Adrenal gland (tissue), 12 donors: ENCODE results near the gene PIEZO2. TPM values are rescaled to one million over a fixed set of nuclear protein-coding genes. Genes with fewer than 3 reads are reported as not detected.
"Not testable (repeated sequence)": the region's sequence is repeated elsewhere in the genome, so short reads cannot be mapped to it uniquely, and the experiment has no call there.

ENCODE experiments used
- DNase-seq, 7 donors: peaks; one replicate each; pipeline ENCODE4 v3.0.0-alpha.2; 2019 to 2020
- H3K27ac ChIP-seq, 5 donors: fragments of 200-600 bp; sonication (generic) in 4 of 5; 1 replicate in 3 of 5; 2 replicates in 2 of 5; pipeline versions ENCODE4 v1.5.1 to v1.8.0; 2016 to 2020; ENCODE audit warnings: mild to moderate bottlenecking in 1 of 5
- H3K27me3 ChIP-seq: fragments of 200-600 bp; 2 replicates; pipeline ENCODE4 v1.8.0; 2021
- H3K36me3 ChIP-seq, 2 donors: fragments of 200-600 bp; replicated peaks in 1 of 2; 1 replicate in 1 of 2; 2 replicates in 1 of 2; pipeline versions ENCODE4 v1.5.1 to v1.8.0; 2018 to 2022
- H3K4me1 ChIP-seq, 2 donors: fragments of 200-600 bp; replicated peaks in 1 of 2; 1 replicate in 1 of 2; 2 replicates in 1 of 2; pipeline versions ENCODE4 v1.5.1 to v1.8.0; 2018 to 2021
- H3K4me3 ChIP-seq, 4 donors: fragments of 200-600 bp; sonication (generic) in 3 of 4; one replicate each; pipeline ENCODE4 v1.5.1; 2016 to 2018
- H3K9me3 ChIP-seq, 3 donors: fragments of 200-600 bp; sonication (generic) in 1 of 3; replicated peaks in 1 of 3; 1 replicate in 2 of 3; 2 replicates in 1 of 3; pipeline versions ENCODE4 v1.5.1 to v1.8.0; 2016 to 2021
- CTCF ChIP-seq, 6 experiments: fragments of 450-650 bp in 4 of 6; fragments of 200-600 bp in 2 of 6; sonication (generic) in 1 of 6; IDR thresholded peaks; 1 replicate in 5 of 6; 2 replicates in 1 of 6; pipeline versions ENCODE4 v1.5.1 to v1.8.0; 2016 to 2021; ENCODE audit warnings: antibody characterized with exemption in 6 of 6, mild to moderate bottlenecking in 2 of 6, moderate library complexity in 1 of 6
- POLR2A ChIP-seq, 2 donors: fragments of 450-650 bp; IDR thresholded peaks; one replicate each; pipeline ENCODE4 v1.6.1; 2017; ENCODE audit warnings: antibody characterized with exemption in 2 of 2, mild to moderate bottlenecking in 2 of 2, moderate library complexity in 1 of 2
- WGBS, 4 donors: extraction: QIAGEN DNeasy Blood & Tissue Kit in 2 of 4; methylation state at CpG; one replicate each; pipeline versions ENCODE4 v1.1.5 to v1.1.7; 2013 to 2017; 5-methylcytosine and 5-hydroxymethylcytosine counted together
- intact Hi-C, 2 donors: fragments of 100-400 bp; cut with DNase I; formaldehyde crosslinking; loops; one replicate each; pipeline versions ENCODE4 v1.14.1 to v1.15.0; 2022 to 2023
- polyA plus RNA-seq, 3 donors: library from polyadenylated mRNA; stranded (reverse); fragments of 200-250 nt in 2 of 3; fragments of 350-450 nt in 1 of 3; fragmentation: Illumina TruSeq in 1 of 3; extraction: RNeasy Lipid Tissue Mini Kit (QIAGEN cat#74804) in 1 of 3; gene quantifications; one replicate each; pipeline ENCODE4 v1.2.3, GENCODE V29; 2013 to 2014
- total RNA-seq, 9 donors: library from RNA; depleted of rRNA in 4 of 9; stranded (reverse); fragments of >200 nt in 4 of 9; fragments of 120-200 nt in 1 of 9; fragmentation: NEBNext Ultra II Directional in 1 of 9; extraction: Animal tissue kit (Norgen Biotek cat#: 25700) in 1 of 9; gene quantifications; one replicate each; pipeline versions ENCODE4 v1.1.0 to v1.2.4, GENCODE V29; 2013 to 2023
- donor health status: healthy with polysubstance abuse.
- donor health status: Bipolar disorder and iron deficiency.
- donor health status: DM: yes; HTN: yes; CAD: no.
- donor health status: DM: no; HTN: no; CAD: no.
- donor health status: DM: no; HTN: no; CAD: no.
- donor health status: DM: yes; HTN: yes; CAD: no.

The PIEZO2 gene
- total and polyA plus RNA-seq, 12 donors, result 0.88 to 18.0 (median 2.6) TPM

- Histone ChIP-seq H3K4me1 (no peaks in the 10 kb centered on the region), H3K36me3 (no peaks in the 10 kb centered on the region), H3K4me3 (no peak overlapping the region), H3K9me3 (no peaks in the 10 kb centered on the region), H3K27ac (no peak overlapping the region), H3K27me3 (no peaks in the 10 kb centered on the region)
- DNase-seq, result no peak
- TF ChIP-seq CTCF (IDR thresholded peaks at IDR 0.05) (no peak), POLR2A (IDR thresholded peaks at IDR 0.05) (no peak)
- WGBS, 4 donors, result 50 to 88% (median 70%) methylated on average over 11 to 14 of the region's 14 CpGs
- intact Hi-C loops, result no loop called here
These were observed 29.7 kb upstream of the PIEZO2 start for GRCh38 chr18:11178951-11179549.

GRCh38 chr18:11177382-11177781 lies 28.0 kb upstream of the PIEZO2 start:
- H3K9me3 ChIP-seq, result no peaks in the 10 kb centered on the region
- H3K36me3 ChIP-seq, result no peaks in the 10 kb centered on the region
- 60 to 77% (median 72%) methylated on average over 3 of the region's 3 CpGs for WGBS, 4 donors
- H3K27me3 ChIP-seq, result no peaks in the 10 kb centered on the region
- no peak overlapping the region for H3K4me3 ChIP-seq
- DNase-seq, result no peak
- no peak overlapping the region for H3K27ac ChIP-seq
- H3K4me1 ChIP-seq, result no peaks in the 10 kb centered on the region
- intact Hi-C loops, result no loop called here
- no peak for TF ChIP-seq CTCF (IDR thresholded peaks at IDR 0.05)
- TF ChIP-seq POLR2A (IDR thresholded peaks at IDR 0.05), result no peak

GRCh38 chr18:11176481-11176881 lies 27.1 kb upstream of the PIEZO2 start:
- Histone ChIP-seq H3K4me1 (no peaks in the 10 kb centered on the region), H3K4me3 (no peak overlapping the region), H3K36me3 (no peaks in the 10 kb centered on the region), H3K9me3 (no peaks in the 10 kb centered on the region), H3K27ac (no peak overlapping the region), H3K27me3 (no peaks in the 10 kb centered on the region)
- intact Hi-C loops, result no loop called here
- DNase-seq, result no peak
- 66 to 74% (median 68%) methylated on average over 3 of the region's 3 CpGs for WGBS, 4 donors
- TF ChIP-seq POLR2A (IDR thresholded peaks at IDR 0.05), result no peak
- no peak for TF ChIP-seq CTCF (IDR thresholded peaks at IDR 0.05)

GRCh38 chr18:11175266-11175979 lies 26.1 kb upstream of the PIEZO2 start:
- 54 to 71% (median 63%) methylated on average over 5 of the region's 5 CpGs for WGBS, 4 donors
- TF ChIP-seq POLR2A (IDR thresholded peaks at IDR 0.05) (no peak), CTCF (IDR thresholded peaks at IDR 0.05) (no peak)
- H3K4me3 ChIP-seq, result no peak overlapping the region
- no peaks in the 10 kb centered on the region for H3K36me3 ChIP-seq
- H3K27ac ChIP-seq, result no peak overlapping the region
- intact Hi-C loops, result no loop called here
- H3K9me3 ChIP-seq, result no peaks in the 10 kb centered on the region
- no peaks in the 10 kb centered on the region for H3K4me1 ChIP-seq
- no peaks in the 10 kb centered on the region for H3K27me3 ChIP-seq
- no peak for DNase-seq

GRCh38 chr18:11174179-11174578 lies 24.8 kb upstream of the PIEZO2 start:
- intact Hi-C loops, H3K4me3 ChIP-seq, H3K4me1 ChIP-seq, H3K27me3 ChIP-seq, H3K9me3 ChIP-seq, H3K36me3 ChIP-seq, DNase-seq, H3K27ac ChIP-seq: not testable (repeated sequence)
- WGBS, 4 donors, result 82 to 88% (median 85%) methylated on average over 11 of the region's 11 CpGs
